ENCODE results near the gene AKAP13.

- TF ChIP-seq, protein P1, sequence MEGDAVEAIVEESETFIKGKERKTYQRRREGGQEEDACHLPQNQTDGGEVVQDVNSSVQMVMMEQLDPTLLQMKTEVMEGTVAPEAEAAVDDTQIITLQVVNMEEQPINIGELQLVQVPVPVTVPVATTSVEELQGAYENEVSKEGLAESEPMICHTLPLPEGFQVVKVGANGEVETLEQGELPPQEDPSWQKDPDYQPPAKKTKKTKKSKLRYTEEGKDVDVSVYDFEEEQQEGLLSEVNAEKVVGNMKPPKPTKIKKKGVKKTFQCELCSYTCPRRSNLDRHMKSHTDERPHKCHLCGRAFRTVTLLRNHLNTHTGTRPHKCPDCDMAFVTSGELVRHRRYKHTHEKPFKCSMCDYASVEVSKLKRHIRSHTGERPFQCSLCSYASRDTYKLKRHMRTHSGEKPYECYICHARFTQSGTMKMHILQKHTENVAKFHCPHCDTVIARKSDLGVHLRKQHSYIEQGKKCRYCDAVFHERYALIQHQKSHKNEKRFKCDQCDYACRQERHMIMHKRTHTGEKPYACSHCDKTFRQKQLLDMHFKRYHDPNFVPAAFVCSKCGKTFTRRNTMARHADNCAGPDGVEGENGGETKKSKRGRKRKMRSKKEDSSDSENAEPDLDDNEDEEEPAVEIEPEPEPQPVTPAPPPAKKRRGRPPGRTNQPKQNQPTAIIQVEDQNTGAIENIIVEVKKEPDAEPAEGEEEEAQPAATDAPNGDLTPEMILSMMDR (conservative IDR thresholded peaks at IDR 0.05), result no peak
- no peak for TF ChIP-seq ZFX (IDR thresholded peaks at IDR 0.05)
Observed at GRCh38 chr15:85503151-85503799, 122.9 kb downstream of the AKAP13 start.

Measured in C4-2B (cell line).